Lower lobe of right lung (tissue), 2 donors: ENCODE results near the gene FHL3. TPM values are rescaled to one million over a fixed set of nuclear protein-coding genes. Genes with fewer than 3 reads are reported as not detected.

Experiments used
- ATAC-seq, 2 donors: fragments of 200-7000 bp; cut with Tn5 transposase; one replicate each; pipeline ENCODE4 v1.9.1; 2020 to 2022; ENCODE audit warnings: mild to moderate bottlenecking in 2 of 2, moderate library complexity in 2 of 2
- DNase-seq: peaks from one replicate; pipeline ENCODE4 v3.0.0-alpha.2; 2020
- H3K27ac ChIP-seq: fragments of 200-600 bp; one replicate; pipeline ENCODE4 v1.8.0; 2022
- H3K27me3 ChIP-seq: fragments of 200-600 bp; one replicate; pipeline ENCODE4 v1.8.0; 2022; ENCODE audit warnings: low read depth
- H3K36me3 ChIP-seq: fragments of 200-600 bp; one replicate; pipeline ENCODE4 v1.8.0; 2022; ENCODE audit warnings: mild to moderate bottlenecking
- H3K4me1 ChIP-seq: fragments of 200-600 bp; one replicate; pipeline ENCODE4 v1.8.0; 2022
- H3K4me3 ChIP-seq: fragments of 200-600 bp; one replicate; pipeline ENCODE4 v1.8.0; 2022; ENCODE audit warnings: mild to moderate bottlenecking
- H3K9me3 ChIP-seq: fragments of 200-600 bp; one replicate; pipeline ENCODE4 v1.8.0; 2022
- CTCF ChIP-seq: fragments of 200-600 bp; IDR thresholded peaks from one replicate; pipeline ENCODE4 v1.8.0; 2022; ENCODE audit warnings: antibody characterized with exemption, mild to moderate bottlenecking
- intact Hi-C: fragments of 100-400 bp; cut with DNase I; formaldehyde crosslinking; loops from one replicate; pipeline ENCODE4 v1.11.0; 2022
- total RNA-seq: library from RNA; stranded (reverse); fragmentation: NEBNext Ultra II Directional; extraction: Animal tissue kit (Norgen Biotek cat#: 25700); gene quantifications from one replicate; pipeline ENCODE4 v1.2.1, GENCODE V29; 2021
- donor health status: DM: no; HTN: yes; CAD: no; lungs with severe emphysema.

The FHL3 gene
- total RNA-seq, 1 donor from 2014 or later = 16.9 TPM

GRCh38 chr1:37999430-38000232 lies 5.7 kb downstream of the FHL3 start:
- Histone ChIP-seq H3K4me3 (peak overlapping the region; percentile 19), H3K4me1 (peaks cover 85% of the 10 kb centered on the region), H3K27me3 (no peaks in the 10 kb centered on the region), H3K36me3 (peaks cover 6% of the 10 kb centered on the region), H3K9me3 (no peaks in the 10 kb centered on the region), H3K27ac (peak overlapping the region; percentile 88)
- ATAC-seq (peak; percentile 25 to 43), DNase-seq (peak; percentile 60)
- no peak for TF ChIP-seq CTCF
- intact Hi-C loops = no loop called here

GRCh38 chr1:37998913-37999429 lies 6.3 kb downstream of the FHL3 start:
- Histone ChIP-seq H3K4me3 (peak overlapping the region; percentile 19), H3K9me3 (no peaks in the 10 kb centered on the region), H3K27ac (peak overlapping the region; percentile 88), H3K36me3 (peaks cover 6% of the 10 kb centered on the region), H3K4me1 (peaks cover 81% of the 10 kb centered on the region), H3K27me3 (no peaks in the 10 kb centered on the region)
- ATAC-seq (no peak), DNase-seq (no peak)
- intact Hi-C loops = no loop called here
- TF ChIP-seq CTCF = no peak

GRCh38 chr1:37998089-37998808 lies 7.1 kb downstream of the FHL3 start:
- H3K27me3 ChIP-seq = no peaks in the 10 kb centered on the region
- H3K9me3 ChIP-seq = no peaks in the 10 kb centered on the region
- H3K27ac ChIP-seq = peak overlapping the region; percentile 88
- H3K4me3 ChIP-seq = no peak overlapping the region
- H3K36me3 ChIP-seq = peaks cover 6% of the 10 kb centered on the region
- intact Hi-C loops = no loop called here
- DNase-seq = no peak
- H3K4me1 ChIP-seq = peaks cover 74% of the 10 kb centered on the region
- ATAC-seq = no peak
- TF ChIP-seq CTCF = no peak

GRCh38 chr1:37997256-37998088 lies 7.8 kb downstream of the FHL3 start:
- Histone ChIP-seq H3K27me3 (no peaks in the 10 kb centered on the region), H3K4me3 (no peak overlapping the region), H3K4me1 (peaks cover 72% of the 10 kb centered on the region), H3K9me3 (no peaks in the 10 kb centered on the region), H3K36me3 (peaks cover 6% of the 10 kb centered on the region), H3K27ac (peak overlapping the region; percentile 80)
- no peak for TF ChIP-seq CTCF
- DNase-seq = no peak
- intact Hi-C loops = no loop called here
- ATAC-seq = no peak

- Histone ChIP-seq H3K36me3 (peaks cover 6% of the 10 kb centered on the region), H3K4me1 (peaks cover 60% of the 10 kb centered on the region), H3K27ac (peak overlapping the region; percentile 86), H3K9me3 (no peaks in the 10 kb centered on the region), H3K4me3 (peak overlapping the region; percentile 59), H3K27me3 (no peaks in the 10 kb centered on the region)
- TF ChIP-seq CTCF = no peak
- intact Hi-C loops = no loop called here
- peak; percentile 80 to 82 for ATAC-seq
- peak; percentile 82 for DNase-seq
Measured at GRCh38 chr1:37995751-37996345, 9.5 kb downstream of the FHL3 start.
